ENCODE results near the gene CCR2.
"Not testable (repeated sequence)": the region's sequence is repeated elsewhere in the genome, so short reads cannot be mapped to it uniquely, and the experiment has no call there.

CCR2 gene

GRCh38 chr3:46353647-46354410 lies at the start of gene CCR2:
TSS of gene CCR2 (plus strand) at chr3:46354111. CDS start at chr3:46357528, 3,417 bp downstream.
- no peak for DNase-seq

GRCh38 chr3:46304739-46305138 lies 49.2 kb upstream of the CCR2 start:
- no peak for DNase-seq

- DNase-seq: peak in 1 of 2 donors; percentile 48
These were observed 40.9 kb upstream of the CCR2 start for GRCh38 chr3:46312991-46313390.

GRCh38 chr3:46314517-46314916 lies 39.4 kb upstream of the CCR2 start:
- DNase-seq: peak in 1 of 2 donors; percentile 26

- DNase-seq: no peak
These were observed 37.7 kb upstream of the CCR2 start for GRCh38 chr3:46316206-46316605.

GRCh38 chr3:46318207-46318927 lies 35.5 kb upstream of the CCR2 start:
- no peak for DNase-seq

GRCh38 chr3:46321461-46322104 lies 32.3 kb upstream of the CCR2 start:
- DNase-seq: no peak

- no peak for DNase-seq
These were observed 29.9 kb upstream of the CCR2 start for GRCh38 chr3:46324036-46324435.

GRCh38 chr3:46325645-46326300 lies 28.1 kb upstream of the CCR2 start:
- DNase-seq: no peak

GRCh38 chr3:46330676-46331075 lies 23.2 kb upstream of the CCR2 start:
- DNase-seq: not testable (repeated sequence)

- DNase-seq: no peak
These were observed 19.0 kb upstream of the CCR2 start for GRCh38 chr3:46334741-46335478.

- DNase-seq: no peak
These were observed 18.4 kb upstream of the CCR2 start for GRCh38 chr3:46335541-46335940.

- no peak for DNase-seq
These were observed 16.0 kb upstream of the CCR2 start for GRCh38 chr3:46337911-46338310.

GRCh38 chr3:46338840-46339239 lies 15.1 kb upstream of the CCR2 start:
- DNase-seq: no peak

GRCh38 chr3:46344476-46344875 lies 9.4 kb upstream of the CCR2 start:
- no peak for DNase-seq

- DNase-seq: peak in 1 of 2 donors; percentile 36
These were observed 5.0 kb upstream of the CCR2 start for GRCh38 chr3:46348823-46349482.

GRCh38 chr3:46349484-46350261 lies 4.2 kb upstream of the CCR2 start:
- peak in 1 of 2 donors; percentile 47 for DNase-seq

GRCh38 chr3:46350262-46350565 lies 3.7 kb upstream of the CCR2 start:
- no peak for DNase-seq

- no peak for DNase-seq
These were observed 2.3 kb upstream of the CCR2 start for GRCh38 chr3:46351646-46352045.

GRCh38 chr3:46353090-46353489 lies 821 bp upstream of the CCR2 start:
- DNase-seq: no peak

- DNase-seq: no peak
These were observed 567 bp downstream of the CCR2 start for GRCh38 chr3:46354478-46354877.
